GM12892 (cell line): Measurements from ENCODE around the gene MAVS.

Source experiments
- POLR2A ChIP-seq: IDR thresholded peaks from 2 replicates; pipeline ENCODE4 v1.6.1; 2011; ENCODE audit warnings: low read depth, low read length, control low read depth
- POLR2AphosphoS5 ChIP-seq: IDR thresholded peaks from 2 replicates; pipeline ENCODE4 v1.6.1; 2011; ENCODE audit warnings: low read depth, low read length, control low read depth

- no peak for TF ChIP-seq POLR2A
- TF ChIP-seq POLR2AphosphoS5, result no peak
These were observed 42.8 kb upstream of the MAVS start for GRCh38 chr20:3803854-3804253.
